Measurements from ENCODE around the gene PSMB7.

GRCh38 chr9:124423155-124423554 lies 7.9 kb upstream of the PSMB7 start:
- TF ChIP-seq CTCF (IDR thresholded peaks at IDR 0.05) (no peak), POLR2A (IDR thresholded peaks at IDR 0.05) (no peak)

All from lower leg skin (tissue), 3 donors.